NCI-H187 (cell line): ENCODE measurements around the gene GLG1.
"Not testable (repeated sequence)": the region's sequence is repeated elsewhere in the genome, so short reads cannot be mapped to it uniquely, and the experiment has no call there.

Experiments used
- DNase-seq, 2 experiments: peaks; one replicate each; lab custom pipeline; 2025; lab: John Stamatoyannopoulos, UW

The GLG1 gene

DNA sequence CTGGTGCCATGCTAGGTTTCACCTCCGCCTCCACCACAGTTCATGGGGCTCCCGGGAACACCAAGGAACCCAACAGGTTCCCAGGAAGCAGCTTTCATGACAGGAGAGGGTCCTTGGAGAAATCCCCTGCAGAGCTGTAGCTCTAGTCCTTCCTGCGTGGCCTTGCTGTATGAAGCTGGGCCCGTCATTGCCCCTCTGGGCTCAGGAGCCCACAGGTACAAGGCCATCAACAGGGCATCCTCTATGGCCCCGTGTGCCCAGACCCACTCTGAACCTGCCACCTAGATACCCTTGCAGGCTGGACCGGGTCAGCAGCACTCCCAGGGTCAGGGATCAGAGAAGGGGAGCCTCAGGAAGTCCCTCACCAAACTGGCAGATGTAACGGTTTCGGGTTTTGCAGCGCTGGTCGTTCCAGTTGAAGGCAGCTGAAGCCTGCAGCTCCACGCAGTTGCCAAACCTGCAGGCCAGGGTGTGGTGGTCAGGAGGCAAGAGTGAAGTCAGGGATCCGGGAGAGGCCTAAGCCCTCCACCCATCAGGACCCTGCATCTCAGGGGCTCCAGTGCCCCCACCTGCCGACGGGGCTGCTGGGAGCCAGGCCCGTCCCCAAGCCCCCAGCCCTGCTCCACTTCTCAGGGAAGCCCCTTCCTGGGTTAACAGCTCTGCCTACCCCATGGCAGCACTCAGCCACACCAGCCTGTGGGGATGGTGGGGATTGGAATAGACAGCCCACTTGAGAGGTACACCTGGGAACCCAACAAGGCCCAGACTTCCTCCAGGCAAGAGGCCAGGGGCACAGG, 197.5 kb downstream of the GLG1 start:
- not testable (repeated sequence) for DNase-seq

DNA sequence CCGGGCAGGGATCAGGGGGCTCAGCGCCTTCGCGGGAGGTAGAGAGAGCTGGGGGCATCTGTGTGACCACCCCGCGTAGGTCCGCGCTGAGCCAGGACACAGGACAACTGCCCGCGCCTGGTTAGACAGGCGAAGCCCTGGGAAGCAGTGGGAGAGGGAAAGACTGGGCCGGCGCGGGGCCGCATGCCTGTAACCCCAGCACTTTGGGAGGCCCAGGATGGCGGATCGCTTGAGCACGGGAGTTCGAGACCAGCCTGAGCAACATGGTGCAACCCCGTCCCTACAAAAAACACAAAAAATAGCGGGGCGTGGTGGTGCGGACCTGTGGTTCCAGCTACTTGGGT, 199.6 kb downstream of the GLG1 start:
- DNase-seq: not testable (repeated sequence)

DNA sequence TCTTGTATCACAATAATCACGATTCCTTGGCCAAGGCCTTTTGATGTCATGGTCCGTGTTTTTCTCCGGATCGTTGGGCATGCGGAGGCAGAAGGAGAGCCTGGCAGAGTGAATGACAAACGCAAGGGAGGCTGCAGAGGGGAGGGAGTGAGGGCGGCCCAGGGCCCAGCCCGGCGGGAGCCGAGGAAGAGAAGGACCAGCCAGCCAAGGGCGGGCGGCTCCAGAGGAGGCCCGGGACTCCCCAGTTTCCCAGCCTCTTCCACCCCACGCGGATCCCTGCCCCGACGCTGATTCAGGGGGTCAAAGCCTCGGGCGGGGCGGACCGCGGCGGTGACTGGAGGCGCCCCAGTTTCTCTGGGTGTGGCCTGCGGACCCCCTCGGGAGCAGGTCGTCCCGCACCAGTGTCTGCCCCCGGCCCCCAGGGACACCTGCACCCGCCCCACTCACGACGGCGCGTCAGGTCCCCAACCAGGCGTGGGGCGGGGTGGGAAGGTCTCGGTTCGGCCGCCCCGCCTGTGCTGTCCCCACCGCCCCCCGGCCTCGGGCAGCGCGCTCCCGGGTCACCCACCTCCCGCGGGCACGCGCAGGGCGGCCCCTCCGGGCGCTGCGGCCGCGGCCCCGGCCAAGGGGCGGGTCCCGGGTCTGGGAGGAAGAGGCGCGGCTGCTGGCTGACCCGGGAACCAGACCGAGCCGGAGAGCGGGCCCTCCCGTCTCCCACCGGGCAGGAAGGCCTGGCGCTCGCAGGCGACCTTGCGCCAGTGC, 200.1 kb downstream of the GLG1 start:
- not testable (repeated sequence) for DNase-seq

DNA sequence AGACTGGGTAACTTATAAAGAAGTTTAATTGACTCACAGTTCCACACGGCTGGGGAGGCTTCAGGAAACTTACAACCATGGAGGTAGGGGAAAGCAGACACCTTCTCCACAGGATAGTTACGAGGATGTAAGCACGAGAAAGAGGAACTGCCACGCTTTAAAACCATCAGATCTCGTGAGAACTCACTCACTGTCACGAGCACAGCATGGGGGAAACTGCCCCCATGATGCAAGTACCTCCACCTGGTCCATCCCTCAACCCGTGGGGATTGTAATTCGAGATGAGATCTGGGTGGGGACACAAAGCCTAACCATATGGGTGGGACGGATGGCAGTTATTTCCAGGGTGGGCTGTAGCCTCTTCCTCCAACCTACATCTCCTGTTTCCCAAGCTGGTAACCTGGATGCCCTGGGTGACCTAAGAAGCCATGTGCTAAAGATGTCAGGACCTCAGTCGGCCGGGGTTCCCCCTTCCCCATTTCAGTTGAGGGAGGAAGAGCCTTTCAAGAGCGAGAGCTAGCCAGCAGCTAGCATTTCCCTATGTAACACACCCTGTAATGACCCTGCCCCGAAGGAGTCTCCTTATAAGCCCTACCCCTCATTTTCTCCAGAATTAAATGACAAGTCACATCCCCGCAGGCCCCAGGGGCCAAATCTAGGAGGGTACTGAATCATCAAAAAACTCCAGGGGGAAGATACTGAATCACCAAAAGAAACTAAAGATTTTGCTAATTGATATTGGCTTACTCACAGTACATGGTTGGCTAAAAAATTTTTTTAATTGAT, 202.6 kb downstream of the GLG1 start:
- DNase-seq: not testable (repeated sequence)

GRCh38 chr16:74400238-74400637, 206.7 kb downstream of the GLG1 start:
- not testable (repeated sequence) for DNase-seq

DNA sequence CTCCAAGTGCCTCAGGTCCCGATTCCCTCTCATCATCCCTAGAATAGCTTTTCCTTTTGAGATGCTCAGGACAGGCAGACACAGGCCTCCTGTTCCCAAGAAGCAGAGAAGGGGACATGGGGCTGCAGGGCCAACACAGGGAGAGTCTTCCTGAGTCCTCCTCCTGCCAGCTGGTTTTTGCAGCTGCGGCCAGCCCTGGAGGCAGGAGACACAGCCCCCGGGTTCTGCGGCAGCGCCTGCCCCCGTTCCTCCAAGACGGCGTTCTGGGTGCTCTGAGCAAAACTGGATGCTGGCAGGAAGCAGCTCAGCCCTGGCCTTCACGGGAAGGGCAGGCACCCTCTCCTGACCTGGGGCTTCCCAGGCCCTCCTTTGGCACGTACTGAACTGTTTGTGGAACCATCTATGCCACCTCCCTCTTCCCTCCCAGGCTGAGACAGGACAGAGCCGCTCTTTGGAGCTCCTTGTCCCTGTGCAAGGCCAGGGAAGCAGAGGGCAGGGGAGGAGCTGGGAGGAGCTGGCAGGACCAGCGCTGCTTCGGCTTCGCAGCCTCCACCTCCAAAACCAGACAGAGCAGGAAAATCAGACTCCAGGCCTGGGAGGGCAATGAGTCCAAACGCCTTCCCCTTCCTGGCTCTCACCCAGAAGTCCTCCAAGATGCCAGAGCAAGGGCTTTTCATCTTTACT, 208.6 kb downstream of the GLG1 start:
- not testable (repeated sequence) for DNase-seq
